Activated CD4-positive, CD25-positive, alpha-beta regulatory T cell treated with anti-CD3 and anti-CD28 coated beads, Interleukin-2, amount 50 U/mL, for 16 hours (primary cell): ENCODE measurements around the gene BANF2.
"Not testable (repeated sequence)": the region's sequence is repeated elsewhere in the genome, so short reads cannot be mapped to it uniquely, and the experiment has no call there.

Experiments used
- DNase-seq: peaks from one replicate; pipeline ENCODE4 v3.0.0-alpha.2; 2020; ENCODE audit warnings: low read depth, low spot score

Gene BANF2

GRCh38 chr20:17699931-17700351 is at the start of gene BANF2:
Gene BANF2, plus strand, starts transcription at chr20:17699966. Its CDS starts 25,060 bp downstream, at chr20:17725026.
- DNase-seq: no peak

GRCh38 chr20:17650301-17651128 is 49.3 kb upstream of the BANF2 start:
- DNase-seq: no peak

GRCh38 chr20:17651129-17651759 is 48.5 kb upstream of the BANF2 start:
- no peak for DNase-seq

- DNase-seq: no peak
These were observed 47.9 kb upstream of the BANF2 start for GRCh38 chr20:17651760-17652388.

- DNase-seq: no peak
These were observed 47.4 kb upstream of the BANF2 start for GRCh38 chr20:17652411-17652810.

- DNase-seq: no peak
These were observed 45.7 kb upstream of the BANF2 start for GRCh38 chr20:17653835-17654648.

- no peak for DNase-seq
These were observed 45.0 kb upstream of the BANF2 start for GRCh38 chr20:17654649-17655285.

- DNase-seq: no peak
These were observed 44.5 kb upstream of the BANF2 start for GRCh38 chr20:17655286-17655651.

- DNase-seq: no peak
These were observed 43.8 kb upstream of the BANF2 start for GRCh38 chr20:17655865-17656479.

- no peak for DNase-seq
These were observed 42.5 kb upstream of the BANF2 start for GRCh38 chr20:17657079-17657825.

GRCh38 chr20:17657898-17658647 is 41.7 kb upstream of the BANF2 start:
- DNase-seq: no peak

GRCh38 chr20:17658648-17658993 is 41.1 kb upstream of the BANF2 start:
- DNase-seq: no peak

GRCh38 chr20:17659344-17659743 is 40.4 kb upstream of the BANF2 start:
- DNase-seq: not testable (repeated sequence)

- no peak for DNase-seq
These were observed 40.0 kb upstream of the BANF2 start for GRCh38 chr20:17659801-17660200.

- DNase-seq: no peak
These were observed 39.1 kb upstream of the BANF2 start for GRCh38 chr20:17660667-17661066.

GRCh38 chr20:17661121-17661744 is 38.5 kb upstream of the BANF2 start:
- DNase-seq: no peak

- DNase-seq: no peak
These were observed 37.3 kb upstream of the BANF2 start for GRCh38 chr20:17662333-17663039.

GRCh38 chr20:17663040-17663399 is 36.7 kb upstream of the BANF2 start:
- DNase-seq: no peak

GRCh38 chr20:17663486-17663885 is 36.3 kb upstream of the BANF2 start:
- DNase-seq: no peak
